ENCODE data around the gene C2. TPM values are rescaled to one million over a fixed set of nuclear protein-coding genes. Genes with fewer than 3 reads are reported as not detected.

Gene C2
- total RNA-seq, 1 donor = 4.4 TPM

- no peak for DNase-seq (ENCODE audit: low read depth)
- TF ChIP-seq, protein P1, sequence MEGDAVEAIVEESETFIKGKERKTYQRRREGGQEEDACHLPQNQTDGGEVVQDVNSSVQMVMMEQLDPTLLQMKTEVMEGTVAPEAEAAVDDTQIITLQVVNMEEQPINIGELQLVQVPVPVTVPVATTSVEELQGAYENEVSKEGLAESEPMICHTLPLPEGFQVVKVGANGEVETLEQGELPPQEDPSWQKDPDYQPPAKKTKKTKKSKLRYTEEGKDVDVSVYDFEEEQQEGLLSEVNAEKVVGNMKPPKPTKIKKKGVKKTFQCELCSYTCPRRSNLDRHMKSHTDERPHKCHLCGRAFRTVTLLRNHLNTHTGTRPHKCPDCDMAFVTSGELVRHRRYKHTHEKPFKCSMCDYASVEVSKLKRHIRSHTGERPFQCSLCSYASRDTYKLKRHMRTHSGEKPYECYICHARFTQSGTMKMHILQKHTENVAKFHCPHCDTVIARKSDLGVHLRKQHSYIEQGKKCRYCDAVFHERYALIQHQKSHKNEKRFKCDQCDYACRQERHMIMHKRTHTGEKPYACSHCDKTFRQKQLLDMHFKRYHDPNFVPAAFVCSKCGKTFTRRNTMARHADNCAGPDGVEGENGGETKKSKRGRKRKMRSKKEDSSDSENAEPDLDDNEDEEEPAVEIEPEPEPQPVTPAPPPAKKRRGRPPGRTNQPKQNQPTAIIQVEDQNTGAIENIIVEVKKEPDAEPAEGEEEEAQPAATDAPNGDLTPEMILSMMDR (IDR thresholded peaks at IDR 0.05; ENCODE audit: insufficient read depth, low read length) = no peak
- H3K4me3 ChIP-seq (ENCODE audit: low read depth, low read length) = no peak overlapping the region
Observed at GRCh38 chr6:31911826-31912585, 15.5 kb upstream of the C2 start.

DNA sequence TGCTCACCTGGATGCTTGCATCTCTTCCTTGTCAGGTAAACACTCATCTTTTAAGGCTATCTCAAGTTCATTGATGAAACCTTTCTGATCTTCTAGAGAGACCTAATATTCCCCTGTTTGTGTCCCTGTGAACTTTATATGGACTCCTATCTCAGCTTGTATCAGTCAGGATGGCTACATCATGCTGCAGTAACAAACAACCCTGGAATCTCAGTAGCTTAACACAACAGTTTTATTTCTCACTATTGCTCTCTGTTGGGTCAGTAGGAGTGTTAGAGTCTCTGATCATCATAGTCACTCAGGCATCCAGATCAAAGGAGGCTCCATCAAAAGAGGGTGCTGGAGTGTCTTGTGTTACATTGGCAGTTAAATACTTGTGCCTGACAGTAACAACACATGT lies 12.2 kb upstream of the C2 start:
- DNase-seq (ENCODE audit: low read depth) = no peak
- TF ChIP-seq, protein P1 (IDR thresholded peaks at IDR 0.05; ENCODE audit: insufficient read depth, low read length) = no peak
- H3K4me3 ChIP-seq (ENCODE audit: low read depth, low read length) = no peak overlapping the region

GRCh38 chr6:31915756-31916155 lies 11.8 kb upstream of the C2 start:
- TF ChIP-seq, protein P1 (IDR thresholded peaks at IDR 0.05; ENCODE audit: insufficient read depth, low read length) = no peak
- no peak overlapping the region for H3K4me3 ChIP-seq (ENCODE audit: low read depth, low read length)
- no peak for DNase-seq (ENCODE audit: low read depth)

DNA sequence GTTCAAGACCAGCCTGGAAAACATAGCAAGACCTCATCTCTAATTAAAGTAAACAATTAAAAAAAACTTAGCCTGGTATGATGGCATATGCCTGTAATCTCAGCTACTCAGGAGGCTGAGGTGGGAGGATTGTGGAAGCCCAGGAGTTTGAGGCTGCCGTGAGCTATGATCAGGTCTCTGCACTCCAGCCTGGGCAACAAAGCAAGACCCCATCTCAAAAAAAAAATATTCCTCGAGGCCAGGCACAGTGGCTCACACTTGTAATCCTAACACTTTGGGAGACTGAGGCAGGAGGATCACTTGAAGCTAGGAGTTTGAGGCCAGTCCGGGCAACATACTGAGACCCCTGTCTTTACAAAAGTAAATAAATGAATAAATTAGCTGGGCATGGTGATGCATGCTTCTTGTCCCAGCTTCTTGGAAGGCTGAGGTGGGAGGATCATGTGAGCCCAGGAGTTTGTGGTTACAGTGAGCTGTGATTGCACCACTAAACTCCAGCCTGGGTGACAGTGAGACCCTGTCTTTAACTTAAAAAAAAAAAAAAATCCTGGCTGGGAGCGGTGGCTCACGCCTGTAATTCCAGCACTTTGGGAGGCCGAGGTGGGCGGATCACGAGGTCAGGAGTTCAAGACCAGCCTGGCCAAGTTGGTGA lies 9.3 kb upstream of the C2 start:
- no peak overlapping the region for H3K4me3 ChIP-seq (ENCODE audit: low read depth, low read length)
- TF ChIP-seq, protein P1 (IDR thresholded peaks at IDR 0.05; ENCODE audit: insufficient read depth, low read length) = no peak
- DNase-seq (ENCODE audit: low read depth) = no peak

- no peak overlapping the region for H3K4me3 ChIP-seq (ENCODE audit: low read depth, low read length)
- no peak for DNase-seq (ENCODE audit: low read depth)
- TF ChIP-seq, protein P1 (IDR thresholded peaks at IDR 0.05; ENCODE audit: insufficient read depth, low read length) = no peak
Observed at GRCh38 chr6:31919624-31920303, 7.8 kb upstream of the C2 start.

GRCh38 chr6:31920811-31921210 lies 6.7 kb upstream of the C2 start:
- DNase-seq (ENCODE audit: low read depth) = peak; percentile 31
- TF ChIP-seq, protein P1 (IDR thresholded peaks at IDR 0.05; ENCODE audit: insufficient read depth, low read length) = no peak
- H3K4me3 ChIP-seq (ENCODE audit: low read depth, low read length) = no peak overlapping the region

Data from fibroblast of the aortic adventitia (primary cell).